GM12874 (cell line): ENCODE measurements around the gene CAPG.

Source experiments
- TF ChIP-seq, protein P1 (sequence below): IDR thresholded peaks from 2 replicates; pipeline ENCODE4 v1.5.1; 2011; ENCODE audit warnings: low read depth, mild to moderate bottlenecking, control low read depth, low read length, moderate library complexity; ENCODE audit not compliant: insufficient read depth

CAPG gene

DNA sequence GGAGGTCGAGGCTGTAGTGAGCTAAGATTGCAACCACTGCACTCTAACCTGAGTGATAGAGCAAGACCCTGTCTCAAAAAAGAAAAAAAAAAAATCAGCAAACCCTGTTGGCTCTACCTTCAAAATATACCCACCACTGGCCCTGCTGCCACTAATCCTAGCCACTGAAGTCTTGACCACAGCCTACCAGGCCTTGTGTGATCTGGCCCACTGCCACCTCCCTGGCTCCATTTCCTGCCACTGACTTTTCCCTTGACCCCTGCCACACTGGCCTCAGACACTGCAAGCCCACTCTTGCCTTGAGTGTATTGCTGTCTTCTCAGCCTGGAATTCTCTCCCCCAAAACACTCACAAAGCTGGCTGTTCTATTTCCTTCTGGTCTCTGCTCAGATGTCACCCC is 42.1 kb upstream of the CAPG start:
- TF ChIP-seq, protein P1, sequence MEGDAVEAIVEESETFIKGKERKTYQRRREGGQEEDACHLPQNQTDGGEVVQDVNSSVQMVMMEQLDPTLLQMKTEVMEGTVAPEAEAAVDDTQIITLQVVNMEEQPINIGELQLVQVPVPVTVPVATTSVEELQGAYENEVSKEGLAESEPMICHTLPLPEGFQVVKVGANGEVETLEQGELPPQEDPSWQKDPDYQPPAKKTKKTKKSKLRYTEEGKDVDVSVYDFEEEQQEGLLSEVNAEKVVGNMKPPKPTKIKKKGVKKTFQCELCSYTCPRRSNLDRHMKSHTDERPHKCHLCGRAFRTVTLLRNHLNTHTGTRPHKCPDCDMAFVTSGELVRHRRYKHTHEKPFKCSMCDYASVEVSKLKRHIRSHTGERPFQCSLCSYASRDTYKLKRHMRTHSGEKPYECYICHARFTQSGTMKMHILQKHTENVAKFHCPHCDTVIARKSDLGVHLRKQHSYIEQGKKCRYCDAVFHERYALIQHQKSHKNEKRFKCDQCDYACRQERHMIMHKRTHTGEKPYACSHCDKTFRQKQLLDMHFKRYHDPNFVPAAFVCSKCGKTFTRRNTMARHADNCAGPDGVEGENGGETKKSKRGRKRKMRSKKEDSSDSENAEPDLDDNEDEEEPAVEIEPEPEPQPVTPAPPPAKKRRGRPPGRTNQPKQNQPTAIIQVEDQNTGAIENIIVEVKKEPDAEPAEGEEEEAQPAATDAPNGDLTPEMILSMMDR, result no peak

DNA sequence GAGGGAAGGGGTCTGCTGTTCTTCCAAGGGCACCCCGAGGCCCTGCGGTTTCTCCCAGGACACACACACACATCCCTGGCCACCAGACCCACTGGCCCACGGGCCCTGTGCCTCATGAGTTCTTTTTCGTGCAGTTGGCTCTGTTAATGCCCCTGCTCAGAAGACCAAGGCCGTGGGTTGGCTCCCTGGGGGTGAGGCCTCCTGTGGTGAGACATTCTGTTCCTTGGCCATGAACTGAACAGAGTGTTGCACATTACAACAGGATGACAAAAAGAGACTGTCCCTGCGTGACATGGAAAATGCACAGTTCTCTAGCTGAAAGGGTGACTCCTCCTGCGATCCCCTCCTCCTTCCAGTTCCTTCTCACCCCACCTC is 39.0 kb upstream of the CAPG start:
- TF ChIP-seq, protein P1, result no peak

DNA sequence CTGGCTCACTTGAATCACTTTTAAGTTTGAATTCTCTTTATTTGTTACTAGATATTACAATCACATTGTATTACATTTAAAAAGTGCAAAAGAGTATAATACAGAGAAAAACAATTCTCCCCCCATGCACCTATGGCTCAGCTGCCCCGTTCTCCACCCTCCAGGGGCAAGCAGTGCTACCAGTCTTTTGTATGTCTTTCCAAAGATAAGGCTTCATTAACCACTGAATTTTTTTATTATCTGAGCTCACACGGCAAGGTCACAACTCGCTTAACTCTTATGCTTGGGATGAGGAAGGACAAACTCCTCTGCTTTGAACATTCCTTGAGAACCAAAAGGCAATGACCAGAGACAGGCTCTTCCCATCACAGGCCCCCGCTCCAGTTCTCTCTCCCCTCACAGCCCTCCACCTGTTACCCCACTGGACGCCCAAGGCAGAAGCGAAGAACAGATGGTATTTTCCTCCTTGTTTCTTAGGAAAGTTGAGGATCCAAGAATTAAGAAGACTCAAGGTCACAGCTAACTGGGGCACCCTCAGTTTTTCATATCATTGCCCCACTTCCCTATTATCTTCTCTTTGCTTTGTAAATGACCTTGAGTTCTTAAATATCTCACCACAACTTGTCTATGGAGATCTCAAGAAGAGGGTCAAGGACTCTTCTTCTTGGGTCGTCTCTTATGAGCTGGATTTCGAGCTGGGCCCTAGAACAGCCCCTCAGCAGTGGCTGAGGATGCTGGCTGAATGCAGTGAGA is 38.5 kb upstream of the CAPG start:
- TF ChIP-seq, protein P1, result no peak

DNA sequence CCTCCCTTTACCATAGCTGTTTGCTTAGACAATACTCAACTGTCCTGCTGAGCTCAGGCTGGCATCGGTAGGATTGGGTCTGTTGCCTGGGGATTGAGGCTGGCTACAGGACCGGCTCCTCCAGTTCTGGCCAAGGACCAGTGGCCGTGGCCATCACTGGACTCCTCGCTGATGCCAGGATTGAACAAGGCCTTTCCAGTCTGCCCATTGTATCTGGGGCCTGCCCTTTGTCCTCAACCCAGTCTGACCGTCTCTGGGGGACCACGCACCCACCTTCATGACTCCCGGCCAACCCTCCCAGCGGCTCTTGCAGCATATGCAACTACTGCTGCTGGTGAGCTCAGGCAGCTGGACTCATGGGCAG is 37.0 kb upstream of the CAPG start:
- TF ChIP-seq, protein P1, result no peak

DNA sequence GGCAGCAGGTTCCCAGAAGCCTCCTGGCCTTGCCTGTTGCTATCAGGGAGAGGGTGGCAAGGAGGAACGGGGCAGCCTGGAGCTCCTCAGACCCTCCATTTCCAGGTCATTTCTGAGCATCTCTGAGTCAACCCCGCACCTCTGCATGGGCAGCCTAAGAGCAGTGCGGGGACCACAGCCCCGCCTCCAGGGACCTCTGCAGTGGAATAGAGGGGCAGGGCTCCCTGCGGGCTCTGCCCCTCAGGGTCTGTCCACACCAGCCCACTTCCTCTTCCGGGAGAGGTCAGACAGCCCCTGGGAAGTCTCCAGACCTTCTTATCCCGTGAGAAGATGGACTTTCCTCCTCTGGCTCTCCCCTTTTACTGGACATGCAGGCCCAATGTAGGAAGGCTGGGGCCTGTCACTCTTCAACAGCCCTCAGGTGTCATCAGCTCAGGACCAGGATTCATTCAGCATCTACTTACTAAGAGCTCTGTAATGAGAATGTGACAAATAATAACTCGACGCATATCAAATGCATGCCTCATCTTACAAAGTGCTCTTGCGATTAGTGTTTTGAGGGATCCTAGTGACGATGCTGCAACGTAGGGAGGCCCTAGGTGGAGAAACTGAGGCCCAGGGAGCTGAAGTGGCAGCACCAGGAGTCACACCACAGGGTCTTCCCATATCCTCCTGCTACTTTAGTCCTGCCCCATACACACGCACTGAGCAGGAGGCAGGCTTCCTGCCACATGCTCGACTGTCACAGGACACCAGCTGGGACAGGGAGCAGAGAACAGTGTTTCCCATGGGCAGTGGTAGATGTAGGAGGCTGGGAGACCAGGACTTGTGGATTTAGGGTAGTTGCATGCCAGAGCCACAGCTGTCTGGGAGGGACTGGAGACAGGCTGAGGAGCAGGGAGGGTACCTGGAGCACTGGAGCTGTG is 36.4 kb upstream of the CAPG start:
- TF ChIP-seq, protein P1, result no peak

DNA sequence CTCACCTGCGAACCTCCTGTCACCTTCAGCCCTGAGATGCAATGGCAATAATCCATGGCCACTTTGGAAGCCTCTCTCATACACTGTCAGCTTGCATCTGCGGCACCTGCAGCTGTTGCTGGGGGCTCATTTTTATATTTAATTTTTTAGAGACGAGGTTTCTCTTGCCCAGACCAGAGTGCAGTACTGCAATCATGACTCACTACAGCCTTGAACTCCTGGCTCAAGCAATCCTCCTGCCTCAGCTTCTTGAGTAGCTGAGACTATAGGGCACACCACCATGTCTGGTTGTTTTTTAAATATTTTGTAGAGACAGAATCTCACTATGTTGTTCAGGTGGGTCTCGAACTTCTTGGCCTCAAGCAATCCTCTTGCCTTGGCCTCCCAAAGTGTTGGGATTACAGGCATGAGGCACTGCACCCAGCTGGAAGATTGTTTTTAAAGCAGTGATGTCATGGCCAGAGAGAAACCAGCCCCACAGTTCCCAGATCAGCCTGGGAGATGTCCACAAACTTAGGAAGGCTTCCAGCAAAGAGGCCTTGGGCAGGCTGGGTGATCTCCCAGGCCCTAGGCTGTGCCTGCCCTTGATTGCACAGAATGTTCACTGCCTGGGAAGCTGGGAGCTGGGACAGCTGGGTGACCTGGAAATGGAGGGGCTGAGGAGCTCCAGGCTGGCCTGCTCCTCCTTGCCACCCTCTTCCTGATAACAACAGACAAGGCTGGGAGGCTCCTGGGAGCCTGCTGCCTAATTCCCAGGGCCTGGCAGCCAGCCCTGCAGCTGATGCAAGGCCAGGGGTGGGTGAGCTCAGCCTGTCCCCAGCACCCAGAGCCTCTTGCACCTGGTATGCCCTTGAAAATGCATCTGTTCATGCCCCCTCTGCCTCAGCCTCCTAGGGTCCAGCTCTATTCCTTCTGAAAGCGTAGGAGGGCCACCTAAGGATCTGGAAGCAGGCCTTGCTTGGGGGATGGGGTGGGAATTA is 35.4 kb upstream of the CAPG start:
- TF ChIP-seq, protein P1, result no peak

DNA sequence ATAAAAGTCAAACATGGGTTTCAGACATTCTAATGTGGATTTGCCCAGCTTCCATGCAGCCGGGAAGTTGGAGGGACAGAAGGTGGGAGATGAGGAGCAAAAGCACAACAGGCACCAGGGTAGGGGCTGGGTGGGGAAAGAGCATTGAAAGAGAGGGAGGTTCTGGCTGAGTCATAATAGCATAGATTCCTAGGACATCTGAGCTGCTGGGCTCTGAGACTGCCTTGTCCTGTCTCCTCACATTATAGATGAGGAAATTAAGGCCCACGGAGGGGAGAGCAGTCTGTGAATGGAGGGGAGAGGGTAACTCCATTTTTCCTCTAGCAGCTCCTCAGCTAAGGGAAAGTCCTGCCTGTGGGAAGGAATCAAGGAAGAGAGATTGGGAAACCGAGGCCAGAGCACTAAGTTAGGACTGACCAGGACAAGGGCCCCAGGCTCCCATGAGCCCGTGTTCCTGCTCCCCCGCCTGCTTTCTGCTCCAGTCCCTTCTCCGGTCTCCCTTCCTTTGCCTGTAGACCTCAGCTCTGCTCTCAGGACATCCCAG is 34.5 kb upstream of the CAPG start:
- TF ChIP-seq, protein P1, result no peak
